HG02571 (cell line): Measurements from ENCODE around the gene SERPINB6.
"Not testable (repeated sequence)": the region's sequence is repeated elsewhere in the genome, so short reads cannot be mapped to it uniquely, and the experiment has no call there.

Experiments used
- ATAC-seq: cut with Tn5 transposase; IDR thresholded peaks from one replicate; pipeline ENCODE4 v1.9.1; 2021; ENCODE audit warnings: mild to moderate bottlenecking, moderate library complexity; ENCODE audit not compliant: unreplicated experiment

Gene SERPINB6

GRCh38 chr6:2940010-2940850 lies 31.1 kb downstream of the SERPINB6 start:
- ATAC-seq = peak; percentile 75

GRCh38 chr6:2939315-2940009 lies 31.9 kb downstream of the SERPINB6 start:
- ATAC-seq = no peak

GRCh38 chr6:2938632-2939083 lies 32.7 kb downstream of the SERPINB6 start:
- no peak for ATAC-seq

- no peak for ATAC-seq
Measured at GRCh38 chr6:2938004-2938631, 33.2 kb downstream of the SERPINB6 start.

GRCh38 chr6:2937627-2938003 lies 33.8 kb downstream of the SERPINB6 start:
- ATAC-seq = no peak

- no peak for ATAC-seq
Measured at GRCh38 chr6:2935566-2936291, 35.6 kb downstream of the SERPINB6 start.

- ATAC-seq = no peak
Measured at GRCh38 chr6:2934057-2934456, 37.3 kb downstream of the SERPINB6 start.

- not testable (repeated sequence) for ATAC-seq
Measured at GRCh38 chr6:2932911-2933310, 38.5 kb downstream of the SERPINB6 start.

- no peak for ATAC-seq
Measured at GRCh38 chr6:2931970-2932748, 39.2 kb downstream of the SERPINB6 start.

GRCh38 chr6:2931055-2931454 lies 40.3 kb downstream of the SERPINB6 start:
- ATAC-seq = no peak

GRCh38 chr6:2927931-2928330 lies 43.4 kb downstream of the SERPINB6 start:
- not testable (repeated sequence) for ATAC-seq

- not testable (repeated sequence) for ATAC-seq
Measured at GRCh38 chr6:2925842-2926747, 45.3 kb downstream of the SERPINB6 start.

GRCh38 chr6:2921520-2922115 lies 49.7 kb downstream of the SERPINB6 start:
- no peak for ATAC-seq

- ATAC-seq = no peak
Measured at GRCh38 chr6:2920671-2921112, 50.7 kb downstream of the SERPINB6 start.

GRCh38 chr6:2919886-2920285 lies 51.5 kb downstream of the SERPINB6 start:
- no peak for ATAC-seq

- ATAC-seq = no peak
Measured at GRCh38 chr6:2919401-2919800, 52.0 kb downstream of the SERPINB6 start.

GRCh38 chr6:2918936-2919335 lies 52.4 kb downstream of the SERPINB6 start:
- ATAC-seq = no peak

- no peak for ATAC-seq
Measured at GRCh38 chr6:2917801-2918445, 53.4 kb downstream of the SERPINB6 start.
